ENCODE measurements around the gene LTBP1. TPM values are rescaled to one million over a fixed set of nuclear protein-coding genes. Genes with fewer than 3 reads are reported as not detected.

The LTBP1 gene
- total and polyA plus RNA-seq, 2 donors (not counting 1 experiment from before 2014, with no cell fraction given) = 0.69 TPM; not detected in 1

DNA sequence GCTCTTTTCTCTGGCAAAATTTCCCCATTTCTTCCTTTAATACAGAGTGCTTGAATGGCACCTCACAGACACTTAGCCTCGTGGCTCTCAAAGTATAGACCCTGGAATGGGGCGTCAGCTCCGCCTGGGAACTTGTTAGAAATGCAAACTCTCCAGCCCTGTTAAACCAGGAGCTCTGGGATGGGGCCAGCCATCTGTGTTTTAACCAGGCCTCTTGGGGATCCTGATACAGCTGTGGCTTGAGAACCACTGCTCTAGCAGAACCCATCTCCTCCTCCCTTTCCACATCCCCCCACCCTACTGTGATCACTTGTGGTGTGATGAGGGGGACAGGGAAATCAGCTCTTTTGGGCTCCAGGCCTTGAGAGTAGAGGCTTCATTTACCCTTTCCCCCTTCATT is 15.9 kb downstream of the LTBP1 start:
- no peaks in the 10 kb centered on the region for H3K36me3 ChIP-seq (replicated peaks in 1 of 2; ENCODE audit: control extremely low read depth in 1 of 2, control insufficient read depth in 1 of 2, extremely low read depth in 1 of 2, insufficient read depth in 2 of 2, low read length in 1 of 2)
- POLR2A ChIA-PET = no interaction called here

DNA sequence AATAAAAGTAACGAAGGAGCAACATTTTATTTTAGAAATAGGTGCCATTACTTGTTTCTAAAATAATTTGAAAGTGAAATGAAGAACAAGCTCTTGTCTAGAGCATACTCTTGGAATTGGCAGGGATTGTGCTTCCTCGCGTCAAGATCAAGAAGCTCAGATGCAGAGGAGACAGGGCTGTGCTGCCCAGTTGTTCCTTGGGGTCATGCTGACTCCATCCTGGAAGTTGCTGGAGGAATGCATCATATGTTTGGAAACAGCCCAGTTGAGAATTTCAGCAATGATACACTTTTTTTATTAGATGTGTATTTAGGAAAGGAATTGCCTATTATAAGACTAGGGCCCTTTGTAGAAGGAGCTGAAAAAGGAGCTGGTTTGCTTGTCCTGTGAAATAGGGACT is 17.2 kb downstream of the LTBP1 start:
- Histone ChIP-seq H3K27ac (ENCODE audit: low read length in 2 of 2) (no peak overlapping the region), H3K79me2 (ENCODE audit: control insufficient read depth, insufficient read depth, low read length) (no peaks in the 10 kb centered on the region), H3K4me1 (ENCODE audit: control insufficient read depth in 2 of 2, insufficient read depth in 2 of 2, low read length in 2 of 2) (no peaks in the 10 kb centered on the region), H3K27me3 (replicated peaks in 1 of 4; ENCODE audit: control extremely low read depth in 1 of 4, control insufficient read depth in 3 of 4, insufficient read depth in 4 of 4, low read length in 3 of 4) (peaks cover 0 to 2% (median 0%) of the 10 kb centered on the region in 4 experiments), H3K4me3 (ENCODE audit: control extremely low read depth in 1 of 5, extremely low read depth in 1 of 5, insufficient read depth in 1 of 5, low read depth in 2 of 5, low read length in 4 of 5) (no peak overlapping the region), H4K20me1 (ENCODE audit: control insufficient read depth, insufficient read depth, low read length, poor library complexity, severe bottlenecking) (no peaks in the 10 kb centered on the region), H2AFZ (ENCODE audit: insufficient read depth, low read depth, low read length, poor library complexity, severe bottlenecking) (no peak overlapping the region), H3K9me3 (ENCODE audit: control extremely low read depth in 1 of 3, control insufficient read depth in 2 of 3, insufficient read depth in 1 of 3, low read length in 2 of 3) (no peaks in the 10 kb centered on the region), H3K4me2 (replicated peaks; ENCODE audit: low read depth, low read length, poor library complexity, severe bottlenecking) (no peak overlapping the region), H3K36me3 (replicated peaks in 1 of 2; ENCODE audit: control extremely low read depth in 1 of 2, control insufficient read depth in 1 of 2, extremely low read depth in 1 of 2, insufficient read depth in 2 of 2, low read length in 1 of 2) (no peaks in the 10 kb centered on the region), H3K9ac (ENCODE audit: low read length) (no peak overlapping the region)
- no peak overlapping the region for H3K4me3 Mint-ChIP-seq
- no peaks in the 10 kb centered on the region for H3K9me3 Mint-ChIP-seq (ENCODE audit: insufficient read depth)
- ChIA-PET POLR2A (no interaction called here), CTCF (no interaction called here)
- peaks cover 2% of the 10 kb centered on the region for H3K4me1 Mint-ChIP-seq
- 98% methylated on average over 3 of the region's 3 CpGs for WGBS (ENCODE audit: insufficient coverage)
- no peak for ATAC-seq (ENCODE audit: low read depth)
- DNase-seq = no peak
- TF ChIP-seq, protein P1, sequence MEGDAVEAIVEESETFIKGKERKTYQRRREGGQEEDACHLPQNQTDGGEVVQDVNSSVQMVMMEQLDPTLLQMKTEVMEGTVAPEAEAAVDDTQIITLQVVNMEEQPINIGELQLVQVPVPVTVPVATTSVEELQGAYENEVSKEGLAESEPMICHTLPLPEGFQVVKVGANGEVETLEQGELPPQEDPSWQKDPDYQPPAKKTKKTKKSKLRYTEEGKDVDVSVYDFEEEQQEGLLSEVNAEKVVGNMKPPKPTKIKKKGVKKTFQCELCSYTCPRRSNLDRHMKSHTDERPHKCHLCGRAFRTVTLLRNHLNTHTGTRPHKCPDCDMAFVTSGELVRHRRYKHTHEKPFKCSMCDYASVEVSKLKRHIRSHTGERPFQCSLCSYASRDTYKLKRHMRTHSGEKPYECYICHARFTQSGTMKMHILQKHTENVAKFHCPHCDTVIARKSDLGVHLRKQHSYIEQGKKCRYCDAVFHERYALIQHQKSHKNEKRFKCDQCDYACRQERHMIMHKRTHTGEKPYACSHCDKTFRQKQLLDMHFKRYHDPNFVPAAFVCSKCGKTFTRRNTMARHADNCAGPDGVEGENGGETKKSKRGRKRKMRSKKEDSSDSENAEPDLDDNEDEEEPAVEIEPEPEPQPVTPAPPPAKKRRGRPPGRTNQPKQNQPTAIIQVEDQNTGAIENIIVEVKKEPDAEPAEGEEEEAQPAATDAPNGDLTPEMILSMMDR (IDR thresholded peaks at IDR 0.05) = no peak
- no peak for TF ChIP-seq EZH2 (IDR thresholded peaks at IDR 0.05; ENCODE audit: borderline replicate concordance, insufficient read depth, low read depth, low read length, poor library complexity, severe bottlenecking)
- intact Hi-C loops (cut with micrococcal nuclease) = no loop called here
- H3K27ac Mint-ChIP-seq = no peak overlapping the region
- H3K27me3 Mint-ChIP-seq = peaks cover 7% of the 10 kb centered on the region

More for the DNA sequence above, 15.9 kb downstream of the LTBP1 start:
- Histone ChIP-seq H3K27ac (ENCODE audit: low read length in 2 of 2) (no peak overlapping the region), H4K20me1 (ENCODE audit: control insufficient read depth, insufficient read depth, low read length, poor library complexity, severe bottlenecking) (no peaks in the 10 kb centered on the region), H3K4me2 (replicated peaks; ENCODE audit: low read depth, low read length, poor library complexity, severe bottlenecking) (no peak overlapping the region), H2AFZ (ENCODE audit: insufficient read depth, low read depth, low read length, poor library complexity, severe bottlenecking) (no peak overlapping the region), H3K9me3 (ENCODE audit: control extremely low read depth in 1 of 3, control insufficient read depth in 2 of 3, insufficient read depth in 1 of 3, low read length in 2 of 3) (no peaks in the 10 kb centered on the region), H3K27me3 (replicated peaks in 1 of 4; ENCODE audit: control extremely low read depth in 1 of 4, control insufficient read depth in 3 of 4, insufficient read depth in 4 of 4, low read length in 3 of 4) (peaks cover 0 to 5% (median 0%) of the 10 kb centered on the region in 4 experiments), H3K4me1 (ENCODE audit: control insufficient read depth in 2 of 2, insufficient read depth in 2 of 2, low read length in 2 of 2) (no peaks in the 10 kb centered on the region), H3K9ac (ENCODE audit: low read length) (no peak overlapping the region), H3K79me2 (ENCODE audit: control insufficient read depth, insufficient read depth, low read length) (no peaks in the 10 kb centered on the region), H3K4me3 (ENCODE audit: control extremely low read depth in 1 of 5, extremely low read depth in 1 of 5, insufficient read depth in 1 of 5, low read depth in 2 of 5, low read length in 4 of 5) (no peak overlapping the region)
- H3K4me1 Mint-ChIP-seq = peaks cover 2% of the 10 kb centered on the region
- TF ChIP-seq EZH2 (IDR thresholded peaks at IDR 0.05; ENCODE audit: borderline replicate concordance, insufficient read depth, low read depth, low read length, poor library complexity, severe bottlenecking) = no peak
- TF ChIP-seq, protein P1 (IDR thresholded peaks at IDR 0.05) = no peak
- CTCF ChIA-PET = no interaction called here
- intact Hi-C loops (cut with micrococcal nuclease) = no loop called here
- H3K4me3 Mint-ChIP-seq = no peak overlapping the region
- 90% methylated on average over 3 of the region's 3 CpGs for WGBS (ENCODE audit: insufficient coverage)
- ATAC-seq (ENCODE audit: low read depth) (no peak), DNase-seq (no peak)
- H3K27me3 Mint-ChIP-seq = peaks cover 17% of the 10 kb centered on the region
- H3K27ac Mint-ChIP-seq = no peak overlapping the region
- H3K9me3 Mint-ChIP-seq (ENCODE audit: insufficient read depth) = no peaks in the 10 kb centered on the region
